Measurements from ENCODE around the gene TRIM59.

TRIM59 gene

GRCh38 chr3:160449636-160450598, at the start of gene TRIM59:
Gene TRIM59, minus strand, starts transcription at chr3:160449786. Its CDS starts 10,603 bp downstream, at chr3:160439183.
- DNase-seq, result peak; percentile 97

GRCh38 chr3:160498202-160498601, 48.6 kb upstream of the TRIM59 start:
- no peak for DNase-seq

GRCh38 chr3:160490166-160490565, 40.6 kb upstream of the TRIM59 start:
- DNase-seq, result no peak

GRCh38 chr3:160486459-160486869, 36.9 kb upstream of the TRIM59 start:
- no peak for DNase-seq

GRCh38 chr3:160482796-160483195, 33.2 kb upstream of the TRIM59 start:
- DNase-seq, result no peak

- DNase-seq, result no peak
Observed at GRCh38 chr3:160481856-160482255, 32.3 kb upstream of the TRIM59 start.

GRCh38 chr3:160480931-160481330, 31.3 kb upstream of the TRIM59 start:
- no peak for DNase-seq

- DNase-seq, result no peak
Observed at GRCh38 chr3:160479376-160479775, 29.8 kb upstream of the TRIM59 start.

GRCh38 chr3:160478338-160478737, 28.8 kb upstream of the TRIM59 start:
- DNase-seq, result no peak

GRCh38 chr3:160477750-160478149, 28.2 kb upstream of the TRIM59 start:
- no peak for DNase-seq

GRCh38 chr3:160475884-160476283, 26.3 kb upstream of the TRIM59 start:
- no peak for DNase-seq

- DNase-seq, result no peak
Observed at GRCh38 chr3:160475153-160475552, 25.6 kb upstream of the TRIM59 start.

GRCh38 chr3:160474416-160474838, 24.8 kb upstream of the TRIM59 start:
- no peak for DNase-seq

- no peak for DNase-seq
Observed at GRCh38 chr3:160473978-160474377, 24.4 kb upstream of the TRIM59 start.

- no peak for DNase-seq
Observed at GRCh38 chr3:160473221-160473620, 23.6 kb upstream of the TRIM59 start.

GRCh38 chr3:160472344-160472743, 22.8 kb upstream of the TRIM59 start:
- no peak for DNase-seq

GRCh38 chr3:160471892-160472291, 22.3 kb upstream of the TRIM59 start:
- no peak for DNase-seq

GRCh38 chr3:160470181-160470580, 20.6 kb upstream of the TRIM59 start:
- DNase-seq, result no peak

GRCh38 chr3:160464971-160465370, 15.4 kb upstream of the TRIM59 start:
- no peak for DNase-seq

- no peak for DNase-seq
Observed at GRCh38 chr3:160464321-160464720, 14.7 kb upstream of the TRIM59 start.

GRCh38 chr3:160460033-160460432, 10.4 kb upstream of the TRIM59 start:
- DNase-seq, result no peak

- DNase-seq, result no peak
Observed at GRCh38 chr3:160459450-160459970, 9.9 kb upstream of the TRIM59 start.

- no peak for DNase-seq
Observed at GRCh38 chr3:160458151-160458550, 8.6 kb upstream of the TRIM59 start.

GRCh38 chr3:160455846-160456245, 6.3 kb upstream of the TRIM59 start:
- DNase-seq, result no peak

All from 8988T (cell line).